Middle frontal gyrus (tissue), 1 donor: ENCODE results near the gene RGS21.
"Not testable (repeated sequence)": the region's sequence is repeated elsewhere in the genome, so short reads cannot be mapped to it uniquely, and the experiment has no call there.

Experiments
- DNase-seq: peaks from one replicate; pipeline ENCODE4 v3.0.0-alpha.2; 2015; ENCODE audit warnings: low spot score; ENCODE audit errors: extremely low spot score

The RGS21 gene

DNA sequence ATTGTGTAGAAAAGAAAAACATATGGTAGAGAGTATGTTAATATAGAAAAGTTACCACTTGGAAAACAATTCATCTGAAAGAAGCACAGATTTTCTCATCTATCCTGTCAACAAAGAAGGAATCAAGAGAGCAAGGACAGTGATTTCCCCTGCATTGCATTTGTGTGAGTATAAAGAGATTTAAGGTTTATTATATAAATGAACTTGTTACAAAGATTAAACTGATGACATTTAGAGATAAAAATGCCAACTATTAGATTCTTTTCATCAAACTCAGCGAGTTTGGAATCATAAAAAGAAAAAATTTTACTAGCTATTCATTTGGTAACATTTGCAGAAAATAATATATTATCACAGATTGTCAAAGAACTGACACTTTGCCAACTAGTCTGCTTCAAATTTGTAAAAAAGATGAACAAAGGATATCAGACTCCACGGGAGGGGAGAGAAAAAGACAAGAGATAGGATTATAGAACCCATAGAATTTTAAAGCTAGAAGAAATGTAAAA is at the start of gene RGS21:
RGS21 (plus strand) TSS at position 51 of the 509 bp plus-strand sequence. CDS start 26,045 bp downstream, outside the sequence.
- DNase-seq = no peak

DNA sequence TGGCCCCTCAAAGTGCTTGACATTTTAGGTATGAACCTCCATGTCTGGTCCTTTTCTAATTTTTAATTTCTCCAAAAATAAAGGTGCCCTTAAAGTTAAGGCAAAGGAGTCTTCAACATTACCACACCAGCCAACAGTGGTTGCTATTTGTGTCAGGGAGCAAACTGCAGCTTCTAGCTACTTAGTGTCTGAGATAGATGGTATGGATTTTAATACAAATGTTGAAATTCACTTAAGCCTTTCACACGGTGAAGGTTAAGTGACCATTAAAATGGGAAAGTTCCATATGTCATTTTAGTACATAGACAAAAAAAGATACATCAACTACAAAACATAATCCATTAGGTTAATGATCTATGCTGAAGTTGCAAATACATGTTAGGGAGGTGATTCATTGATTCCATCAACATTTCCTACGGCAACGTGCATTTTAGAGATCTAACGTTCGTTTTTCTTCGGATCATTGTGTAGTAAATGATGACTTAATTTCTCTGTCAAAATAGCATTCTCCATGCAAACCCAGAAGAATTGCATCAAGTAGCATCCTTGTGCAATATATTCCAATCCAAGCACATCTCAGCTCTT is 48.2 kb upstream of the RGS21 start:
- no peak for DNase-seq

- DNase-seq = no peak
These were observed 46.4 kb upstream of the RGS21 start for GRCh38 chr1:192270398-192270797.

DNA sequence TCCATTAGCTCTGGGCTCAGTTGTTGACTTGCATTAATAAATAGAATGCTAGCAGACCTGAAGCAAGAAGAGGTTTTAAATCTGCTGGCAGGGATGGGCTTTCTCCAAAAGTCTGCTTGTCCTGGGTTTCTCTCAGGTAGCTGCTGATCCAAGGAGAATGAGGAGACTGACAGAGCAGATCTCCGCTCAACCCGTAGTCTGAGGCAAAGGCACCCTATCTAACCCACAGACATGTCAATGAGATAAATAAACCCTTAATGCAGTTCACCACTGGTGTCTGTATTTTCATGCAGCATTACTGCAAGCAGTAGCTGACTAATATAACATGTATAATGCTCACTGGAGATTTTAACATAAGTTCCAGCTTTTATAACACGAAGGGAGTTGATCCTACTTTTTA is 44.1 kb upstream of the RGS21 start:
- no peak for DNase-seq

GRCh38 chr1:192274588-192274987 is 42.2 kb upstream of the RGS21 start:
- DNase-seq = no peak

GRCh38 chr1:192277635-192278034 is 39.2 kb upstream of the RGS21 start:
- no peak for DNase-seq

GRCh38 chr1:192284927-192285326 is 31.9 kb upstream of the RGS21 start:
- no peak for DNase-seq

DNA sequence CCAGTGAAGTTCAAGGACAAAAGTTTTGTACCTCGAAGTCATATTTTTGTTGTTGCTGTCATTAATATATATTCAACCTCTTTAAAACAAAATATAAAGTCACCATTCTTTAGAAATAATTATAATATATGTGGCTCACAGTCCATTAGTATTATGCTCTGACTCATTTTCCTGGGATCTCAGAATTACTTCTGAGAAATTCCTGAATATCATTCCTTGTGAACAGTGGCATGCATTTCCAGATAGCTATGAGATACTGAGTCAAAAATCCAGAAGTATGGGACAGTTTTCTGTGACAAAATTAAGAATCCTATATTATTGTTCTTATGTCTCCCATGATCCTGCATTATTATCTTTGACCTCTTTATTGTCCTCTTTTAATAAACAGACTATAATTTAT is 13.8 kb upstream of the RGS21 start:
- no peak for DNase-seq

GRCh38 chr1:192308314-192308713 is 8.5 kb upstream of the RGS21 start:
- DNase-seq = not testable (repeated sequence)

- no peak for DNase-seq
These were observed 5.5 kb upstream of the RGS21 start for GRCh38 chr1:192311281-192311680.

DNA sequence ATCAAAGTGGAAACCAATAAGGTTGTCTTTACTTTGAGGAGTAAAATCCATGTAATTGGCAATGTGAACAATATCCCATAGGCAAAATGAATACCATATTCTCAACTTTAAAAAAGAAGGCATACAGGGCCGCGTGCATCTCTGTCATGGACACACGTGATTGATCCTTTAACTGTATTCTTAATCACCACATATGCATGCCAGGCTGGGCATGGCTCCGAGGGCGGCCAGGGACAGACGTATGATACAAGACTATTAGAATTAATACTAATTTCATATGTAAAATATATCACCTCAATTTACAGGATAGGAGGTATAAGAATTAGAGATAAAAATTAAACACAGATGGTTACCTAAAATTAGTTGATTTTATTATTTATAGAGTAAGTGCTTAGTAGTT is 11.2 kb downstream of the RGS21 start:
- DNase-seq = no peak

GRCh38 chr1:192342842-192343241 is 26.1 kb downstream of the RGS21 start:
- DNase-seq = no peak

DNA sequence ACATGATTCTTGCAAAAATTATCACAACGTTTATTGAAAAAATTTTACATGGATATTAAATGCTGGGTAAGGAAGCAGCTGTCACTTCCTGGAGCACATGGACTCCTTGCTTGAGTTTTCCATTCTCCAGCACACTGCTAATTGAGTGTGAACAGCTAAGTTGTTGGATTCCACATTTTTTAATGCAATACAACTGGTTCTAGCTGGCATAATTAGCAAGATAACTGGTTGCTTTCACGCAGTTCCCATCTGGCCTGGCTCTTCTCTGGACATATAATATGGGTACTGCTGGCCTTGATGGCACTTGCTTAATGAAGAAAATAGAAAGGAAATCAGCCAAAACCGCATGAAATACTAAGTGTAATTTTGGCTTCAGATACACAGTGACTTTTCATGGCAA is 26.6 kb downstream of the RGS21 start:
- no peak for DNase-seq

DNA sequence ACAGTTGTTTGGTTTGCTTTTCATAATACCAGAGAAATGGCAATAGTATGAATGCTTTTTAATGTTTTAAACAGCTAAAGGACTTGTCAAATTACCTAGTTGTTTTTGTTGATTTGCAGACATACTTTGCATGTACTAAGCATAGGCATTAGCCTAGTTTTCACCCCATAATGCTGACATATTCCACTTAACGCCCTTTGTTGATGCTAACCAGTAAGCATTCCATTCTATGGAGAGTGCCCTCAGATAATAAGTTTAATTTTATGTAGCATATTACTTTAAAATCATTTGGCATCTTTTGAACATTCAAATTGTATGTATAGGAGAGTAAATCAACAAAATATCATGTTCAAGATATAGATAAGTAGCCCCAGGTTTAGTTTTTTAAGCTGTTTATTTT is 32.5 kb downstream of the RGS21 start:
- no peak for DNase-seq

DNA sequence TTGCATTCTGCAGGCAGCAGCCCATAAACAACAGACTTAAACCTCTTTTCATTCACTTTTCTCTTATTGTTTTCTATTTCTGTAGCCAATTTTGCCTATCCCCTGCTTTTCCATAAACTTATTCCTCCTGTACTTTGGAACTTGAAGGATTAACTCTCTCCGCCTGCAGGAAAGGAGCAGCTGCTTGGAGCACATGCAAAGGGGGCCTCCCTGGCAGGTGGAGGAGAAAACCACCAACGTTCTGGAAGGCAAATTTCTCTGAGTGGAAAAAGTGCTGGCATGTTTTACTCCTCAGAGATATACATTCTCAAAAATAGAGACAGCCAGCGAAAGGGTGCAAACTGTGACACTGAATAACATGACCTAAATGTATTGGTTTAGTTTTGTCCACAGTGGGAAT is 33.6 kb downstream of the RGS21 start:
- no peak for DNase-seq

GRCh38 chr1:192351550-192351949 is 34.8 kb downstream of the RGS21 start:
- no peak for DNase-seq

GRCh38 chr1:192357924-192358323 is 41.1 kb downstream of the RGS21 start:
- no peak for DNase-seq

- no peak for DNase-seq
These were observed 41.6 kb downstream of the RGS21 start for GRCh38 chr1:192358402-192358801.

DNA sequence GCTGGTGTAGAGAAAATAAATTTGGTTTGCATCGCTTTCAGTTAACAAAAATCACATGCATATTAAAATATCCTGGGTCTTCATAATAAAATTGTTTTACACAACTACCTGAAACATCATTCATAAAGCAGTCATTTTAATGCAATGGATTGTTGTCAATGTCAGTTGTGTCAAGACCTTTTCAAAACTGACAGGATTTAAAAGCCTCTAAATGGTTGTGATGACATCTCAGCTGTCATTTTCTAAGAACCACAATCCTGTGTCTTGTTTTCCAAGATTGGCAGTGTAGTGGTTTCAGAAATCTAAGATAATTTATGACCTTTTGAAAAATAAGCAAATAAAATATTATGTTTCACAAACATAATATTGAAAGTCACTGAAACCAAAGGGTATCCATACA is 42.0 kb downstream of the RGS21 start:
- DNase-seq = no peak

GRCh38 chr1:192363177-192363576 is 46.4 kb downstream of the RGS21 start:
- no peak for DNase-seq

GRCh38 chr1:192367436-192367835 is 50.6 kb downstream of the RGS21 start:
- DNase-seq = no peak

DNA sequence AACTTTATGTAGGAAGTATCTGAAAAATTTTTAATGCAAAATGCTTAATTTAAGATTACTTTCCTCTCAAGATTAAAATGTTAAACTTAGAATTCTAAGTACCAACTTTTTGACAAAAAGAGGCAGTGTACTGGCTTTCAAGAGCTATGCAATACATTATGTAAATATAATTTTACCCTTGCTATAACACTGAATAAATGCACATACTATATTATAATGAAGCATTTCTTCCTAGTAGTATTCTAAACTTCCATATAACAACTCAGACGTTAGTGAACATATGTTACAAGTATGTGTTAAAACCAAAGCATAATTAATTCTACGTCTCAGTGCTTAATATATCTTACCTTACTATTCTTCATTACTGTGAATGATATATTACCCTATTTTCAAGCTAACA is 58.5 kb downstream of the RGS21 start:
- DNase-seq = no peak

DNA sequence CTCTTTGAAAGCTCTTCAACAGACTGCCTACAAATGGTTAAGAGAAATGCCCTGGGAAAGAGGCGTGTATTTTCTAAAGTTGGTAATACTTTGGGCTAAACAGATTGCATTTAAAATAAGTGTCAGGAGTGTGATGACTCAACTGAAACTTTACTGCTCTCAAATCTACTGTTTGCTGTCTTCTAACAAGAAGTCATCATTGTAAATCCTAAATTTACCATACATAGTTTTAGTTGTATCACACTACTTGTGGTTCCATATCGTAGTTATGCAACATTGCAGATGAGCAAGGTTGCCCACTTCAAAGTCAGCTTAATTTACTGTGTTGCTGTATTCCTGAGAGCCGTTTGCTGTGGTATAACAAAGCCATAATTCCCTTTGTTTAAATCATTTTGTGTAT is 59.6 kb downstream of the RGS21 start:
- DNase-seq = no peak

DNA sequence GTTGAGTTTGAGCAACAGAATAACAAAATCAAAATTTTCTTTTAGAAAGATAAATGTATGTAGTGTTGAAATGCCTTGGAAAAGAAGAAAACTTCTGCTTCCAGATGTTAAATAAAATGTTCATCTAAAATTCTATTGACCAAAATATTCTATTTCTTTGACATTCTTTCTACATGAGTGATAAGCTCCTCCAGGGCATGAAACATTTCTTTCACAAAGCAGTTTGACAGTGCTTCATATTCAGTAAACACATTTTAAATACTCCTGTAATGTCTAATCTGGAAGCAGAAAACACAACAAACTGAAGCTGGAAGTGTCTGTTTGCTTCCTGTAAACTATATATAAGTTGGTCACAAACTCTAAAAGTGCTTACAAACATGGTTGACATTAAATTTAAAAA is 61.5 kb downstream of the RGS21 start:
- DNase-seq = no peak
